Measurements from ENCODE around the gene PDCD4.
"Not testable (repeated sequence)": the region's sequence is repeated elsewhere in the genome, so short reads cannot be mapped to it uniquely, and the experiment has no call there.

Gene PDCD4

GRCh38 chr10:110861476-110861875 is 10.3 kb upstream of the PDCD4 start:
- DNase-seq (ENCODE audit: low read depth in 2 of 2), result no peak

GRCh38 chr10:110861930-110862649 is 9.6 kb upstream of the PDCD4 start:
- no peak for DNase-seq (ENCODE audit: low read depth in 2 of 2)

GRCh38 chr10:110862961-110863360 is 8.8 kb upstream of the PDCD4 start:
- DNase-seq (ENCODE audit: low read depth in 2 of 2), result no peak

GRCh38 chr10:110863361-110863760 is 8.4 kb upstream of the PDCD4 start:
- no peak for DNase-seq (ENCODE audit: low read depth in 2 of 2)

GRCh38 chr10:110863956-110864355 is 7.8 kb upstream of the PDCD4 start:
- DNase-seq (ENCODE audit: low read depth in 2 of 2), result no peak

GRCh38 chr10:110864662-110865140 is 7.0 kb upstream of the PDCD4 start:
- DNase-seq (ENCODE audit: low read depth in 2 of 2), result peak in 1 of 2 donors; percentile 27

GRCh38 chr10:110865186-110865808 is 6.4 kb upstream of the PDCD4 start:
- DNase-seq (ENCODE audit: low read depth in 2 of 2), result no peak

- no peak for DNase-seq (ENCODE audit: low read depth in 2 of 2)
Observed at GRCh38 chr10:110865809-110866482, 5.8 kb upstream of the PDCD4 start.

GRCh38 chr10:110867011-110867806 is 4.5 kb upstream of the PDCD4 start:
- DNase-seq (ENCODE audit: low read depth in 2 of 2), result not testable (repeated sequence)

GRCh38 chr10:110867807-110868465 is 3.8 kb upstream of the PDCD4 start:
- DNase-seq (ENCODE audit: low read depth in 2 of 2), result no peak

GRCh38 chr10:110868981-110869380 is 2.7 kb upstream of the PDCD4 start:
- no peak for DNase-seq (ENCODE audit: low read depth in 2 of 2)

- DNase-seq (ENCODE audit: low read depth in 2 of 2), result no peak
Observed at GRCh38 chr10:110870823-110871297, 868 bp upstream of the PDCD4 start.

GRCh38 chr10:110872145-110872983 is 636 bp downstream of the PDCD4 start:
- DNase-seq (ENCODE audit: low read depth in 2 of 2), result peak; percentile 51 to 61

GRCh38 chr10:110872984-110873923 is 1.5 kb downstream of the PDCD4 start:
- no peak for DNase-seq (ENCODE audit: low read depth in 2 of 2)

- DNase-seq (ENCODE audit: low read depth in 2 of 2), result no peak
Observed at GRCh38 chr10:110873951-110874350, 2.2 kb downstream of the PDCD4 start.

GRCh38 chr10:110876000-110876399 is 4.3 kb downstream of the PDCD4 start:
- DNase-seq (ENCODE audit: low read depth in 2 of 2), result no peak

GRCh38 chr10:110876788-110877187 is 5.1 kb downstream of the PDCD4 start:
- no peak for DNase-seq (ENCODE audit: low read depth in 2 of 2)

GRCh38 chr10:110880012-110880411 is 8.3 kb downstream of the PDCD4 start:
- DNase-seq (ENCODE audit: low read depth in 2 of 2), result no peak

- DNase-seq (ENCODE audit: low read depth in 2 of 2), result no peak
Observed at GRCh38 chr10:110881247-110881646, 9.5 kb downstream of the PDCD4 start.
